Stimulated activated CD4-positive, alpha-beta T cell treated with anti-CD3 and anti-CD28 coated beads, Interleukin-1b, Interleukin-23, amount 100 ng/mL, for 24 hours (primary cell): ENCODE measurements around the gene CEP128.

ENCODE experiments used
- DNase-seq, 4 experiments: peaks; one replicate each; pipeline ENCODE4 v3.0.0-alpha.2; 2020; ENCODE audit warnings: low read depth in 4 of 4, low spot score in 1 of 4

CEP128 gene

GRCh38 chr14:80780500-80780899 lies 161.0 kb downstream of the CEP128 start:
- DNase-seq, result no peak

GRCh38 chr14:80776657-80777056 lies 164.9 kb downstream of the CEP128 start:
- DNase-seq, result no peak

GRCh38 chr14:80776186-80776585 lies 165.4 kb downstream of the CEP128 start:
- DNase-seq, result no peak

- DNase-seq, result no peak
These were observed 169.0 kb downstream of the CEP128 start for GRCh38 chr14:80772504-80772903.

- DNase-seq, result no peak
These were observed 170.3 kb downstream of the CEP128 start for GRCh38 chr14:80771201-80771600.

GRCh38 chr14:80770114-80770908 lies 171.2 kb downstream of the CEP128 start:
- no peak for DNase-seq

- no peak for DNase-seq
These were observed 172.9 kb downstream of the CEP128 start for GRCh38 chr14:80768646-80769045.

GRCh38 chr14:80764921-80765507 lies 176.5 kb downstream of the CEP128 start:
- DNase-seq, result no peak

- DNase-seq, result no peak
These were observed 177.0 kb downstream of the CEP128 start for GRCh38 chr14:80764496-80764895.

GRCh38 chr14:80762641-80763228 lies 178.8 kb downstream of the CEP128 start:
- no peak for DNase-seq

- no peak for DNase-seq
These were observed 186.8 kb downstream of the CEP128 start for GRCh38 chr14:80754696-80755095.

GRCh38 chr14:80751285-80751684 lies 190.3 kb downstream of the CEP128 start:
- no peak for DNase-seq

GRCh38 chr14:80726211-80726610 lies 215.3 kb downstream of the CEP128 start:
- DNase-seq, result no peak

- DNase-seq, result no peak
These were observed 222.6 kb downstream of the CEP128 start for GRCh38 chr14:80718940-80719339.

- no peak for DNase-seq
These were observed 227.1 kb downstream of the CEP128 start for GRCh38 chr14:80714474-80714873.

GRCh38 chr14:80713076-80713850 lies 228.3 kb downstream of the CEP128 start:
- no peak for DNase-seq

- no peak for DNase-seq
These were observed 236.1 kb downstream of the CEP128 start for GRCh38 chr14:80705241-80705980.

- no peak for DNase-seq
These were observed 240.9 kb downstream of the CEP128 start for GRCh38 chr14:80700601-80701000.

GRCh38 chr14:80699861-80700260 lies 241.7 kb downstream of the CEP128 start:
- no peak for DNase-seq

- no peak for DNase-seq
These were observed 242.6 kb downstream of the CEP128 start for GRCh38 chr14:80698974-80699373.

- DNase-seq, result no peak
These were observed 245.7 kb downstream of the CEP128 start for GRCh38 chr14:80695869-80696268.
